GM12892 (cell line): ENCODE data around the gene ZFYVE28.

Experiments used
- POLR2A ChIP-seq: IDR thresholded peaks from 2 replicates; pipeline ENCODE4 v1.6.1; 2011; ENCODE audit warnings: low read depth, low read length, control low read depth
- POLR2AphosphoS5 ChIP-seq: IDR thresholded peaks from 2 replicates; pipeline ENCODE4 v1.6.1; 2011; ENCODE audit warnings: low read depth, low read length, control low read depth
- TAF1 ChIP-seq: IDR thresholded peaks from 2 replicates; pipeline ENCODE4 v1.6.1; 2011; ENCODE audit warnings: low read depth, mild to moderate bottlenecking, control low read depth, low read length, borderline replicate concordance

DNA sequence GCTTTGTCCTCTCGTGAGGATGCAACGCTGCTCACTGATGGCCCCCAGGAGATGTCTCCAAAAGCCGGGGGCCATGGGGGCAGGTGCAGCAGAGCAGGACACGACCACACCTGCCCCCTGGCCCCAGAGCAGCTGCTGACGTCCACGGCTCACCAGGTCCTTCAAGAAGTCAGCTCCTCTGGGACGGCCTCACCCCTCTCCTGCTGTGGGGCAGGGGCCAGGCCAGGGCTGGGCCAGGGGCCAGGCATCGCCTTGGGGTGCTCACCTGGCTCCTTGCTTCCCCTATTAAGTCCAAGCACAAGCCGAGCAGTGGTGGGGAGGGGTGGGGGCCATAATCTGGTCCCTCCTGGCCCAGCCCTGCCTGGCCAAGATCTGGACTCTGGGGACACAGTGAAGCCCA lies 128.0 kb downstream of the ZFYVE28 start:
- no peak for TF ChIP-seq POLR2AphosphoS5
- TF ChIP-seq POLR2A: no peak
- TF ChIP-seq TAF1: no peak
